ENCODE measurements around the gene SAMD4B.

DNA sequence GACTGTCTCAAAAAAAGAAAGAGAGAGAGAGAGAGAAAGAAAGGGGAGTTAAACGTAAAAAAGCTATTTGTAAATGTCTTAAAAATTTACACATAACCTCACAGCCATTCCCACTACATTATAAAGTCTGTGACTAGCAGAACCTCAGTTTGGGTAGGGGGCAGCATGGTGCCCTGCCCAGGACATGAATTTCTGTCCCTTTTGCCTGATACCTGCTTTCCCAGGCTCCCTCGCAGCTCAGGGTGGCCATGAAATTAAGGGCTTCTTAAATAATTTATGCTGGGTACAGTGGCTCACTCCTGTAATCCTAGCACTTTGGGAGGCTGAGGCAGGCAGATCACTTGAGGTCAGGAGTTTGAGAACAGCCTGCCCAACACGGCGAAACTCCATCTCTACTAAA lies 41.2 kb upstream of the SAMD4B start:
- TF ChIP-seq, protein P1, sequence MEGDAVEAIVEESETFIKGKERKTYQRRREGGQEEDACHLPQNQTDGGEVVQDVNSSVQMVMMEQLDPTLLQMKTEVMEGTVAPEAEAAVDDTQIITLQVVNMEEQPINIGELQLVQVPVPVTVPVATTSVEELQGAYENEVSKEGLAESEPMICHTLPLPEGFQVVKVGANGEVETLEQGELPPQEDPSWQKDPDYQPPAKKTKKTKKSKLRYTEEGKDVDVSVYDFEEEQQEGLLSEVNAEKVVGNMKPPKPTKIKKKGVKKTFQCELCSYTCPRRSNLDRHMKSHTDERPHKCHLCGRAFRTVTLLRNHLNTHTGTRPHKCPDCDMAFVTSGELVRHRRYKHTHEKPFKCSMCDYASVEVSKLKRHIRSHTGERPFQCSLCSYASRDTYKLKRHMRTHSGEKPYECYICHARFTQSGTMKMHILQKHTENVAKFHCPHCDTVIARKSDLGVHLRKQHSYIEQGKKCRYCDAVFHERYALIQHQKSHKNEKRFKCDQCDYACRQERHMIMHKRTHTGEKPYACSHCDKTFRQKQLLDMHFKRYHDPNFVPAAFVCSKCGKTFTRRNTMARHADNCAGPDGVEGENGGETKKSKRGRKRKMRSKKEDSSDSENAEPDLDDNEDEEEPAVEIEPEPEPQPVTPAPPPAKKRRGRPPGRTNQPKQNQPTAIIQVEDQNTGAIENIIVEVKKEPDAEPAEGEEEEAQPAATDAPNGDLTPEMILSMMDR (IDR thresholded peaks at IDR 0.05) = no peak
- no peak for TF ChIP-seq POLR2A (IDR thresholded peaks at IDR 0.05)

Measured in body of pancreas (tissue), 4 donors.